Measurements from ENCODE around the gene UBXN7.
"Not testable (repeated sequence)": the region's sequence is repeated elsewhere in the genome, so short reads cannot be mapped to it uniquely, and the experiment has no call there.

The UBXN7 gene

GRCh38 chr3:196431181-196432136 is 768 bp downstream of the UBXN7 start:
- Histone ChIP-seq H3K9me3 (ENCODE audit: insufficient read depth, low read length, severe bottlenecking) (no peaks in the 10 kb centered on the region), H2AFZ (ENCODE audit: low read depth, low read length) (peak overlapping the region; percentile 89), H3K9ac (ENCODE audit: low read depth, low read length) (peak overlapping the region; percentile 88), H3K79me2 (ENCODE audit: insufficient read depth, low read length) (peaks cover 58% of the 10 kb centered on the region), H3K36me3 (ENCODE audit: insufficient read depth, low read length) (peaks cover 20% of the 10 kb centered on the region), H3K27ac (ENCODE audit: low read length) (peak overlapping the region; percentile 83), H3K4me1 (ENCODE audit: insufficient read depth, low read length) (peaks cover 23% of the 10 kb centered on the region), H3K27me3 (ENCODE audit: insufficient read depth, low read length, poor library complexity) (no peaks in the 10 kb centered on the region), H4K20me1 (ENCODE audit: insufficient read depth, low read length) (peaks cover 12% of the 10 kb centered on the region; the same call in 1 of the 2 replicates), H3K4me3 (ENCODE audit: low read depth in 1 of 2, low read length in 2 of 2) (peak overlapping the region; percentile 88 to 98), H3K4me2 (ENCODE audit: insufficient read depth, low read length) (peak overlapping the region; percentile 81)
- ATAC-seq (ENCODE audit: insufficient read depth, low read depth) (peak; percentile 43), DNase-seq (peak; percentile 24)
- TF ChIP-seq CTCF (IDR thresholded peaks at IDR 0.05; ENCODE audit: borderline replicate concordance, extremely low read depth, low read length, poor library complexity, severe bottlenecking), result no peak
- TF ChIP-seq EZH2 (IDR thresholded peaks at IDR 0.05; ENCODE audit: borderline replicate concordance, low read depth, low read length, severe bottlenecking), result no peak

GRCh38 chr3:196428041-196428440 is 4.2 kb downstream of the UBXN7 start:
- Histone ChIP-seq H3K36me3 (ENCODE audit: insufficient read depth, low read length) (peaks cover 22% of the 10 kb centered on the region), H3K9me3 (ENCODE audit: insufficient read depth, low read length, severe bottlenecking) (no peaks in the 10 kb centered on the region), H3K9ac (ENCODE audit: low read depth, low read length) (no peak overlapping the region), H3K4me1 (ENCODE audit: insufficient read depth, low read length) (peaks cover 17% of the 10 kb centered on the region; the same call in 1 of the 2 replicates), H3K79me2 (ENCODE audit: insufficient read depth, low read length) (peaks cover 90% of the 10 kb centered on the region), H3K4me3 (ENCODE audit: low read depth in 1 of 2, low read length in 2 of 2) (no peak overlapping the region), H3K4me2 (ENCODE audit: insufficient read depth, low read length) (no peak overlapping the region), H3K27me3 (ENCODE audit: insufficient read depth, low read length, poor library complexity) (no peaks in the 10 kb centered on the region), H2AFZ (ENCODE audit: low read depth, low read length) (no peak overlapping the region), H3K27ac (ENCODE audit: low read length) (no peak overlapping the region), H4K20me1 (ENCODE audit: insufficient read depth, low read length) (peaks cover 22% of the 10 kb centered on the region)
- ATAC-seq (ENCODE audit: insufficient read depth, low read depth) (no peak), DNase-seq (no peak)
- TF ChIP-seq EZH2 (IDR thresholded peaks at IDR 0.05; ENCODE audit: borderline replicate concordance, low read depth, low read length, severe bottlenecking) (no peak), CTCF (IDR thresholded peaks at IDR 0.05; ENCODE audit: borderline replicate concordance, extremely low read depth, low read length, poor library complexity, severe bottlenecking) (no peak)

- Histone ChIP-seq H4K20me1 (ENCODE audit: insufficient read depth, low read length) (peaks cover 41% of the 10 kb centered on the region), H3K79me2 (ENCODE audit: insufficient read depth, low read length) (peaks cover 98% of the 10 kb centered on the region), H3K36me3 (ENCODE audit: insufficient read depth, low read length) (peaks cover 18% of the 10 kb centered on the region)
- not testable (repeated sequence) for H3K4me2 ChIP-seq (ENCODE audit: insufficient read depth, low read length); ATAC-seq (ENCODE audit: insufficient read depth, low read depth); DNase-seq; H3K27ac ChIP-seq (ENCODE audit: low read length); H3K4me1 ChIP-seq (ENCODE audit: insufficient read depth, low read length); H3K9ac ChIP-seq (ENCODE audit: low read depth, low read length); H2AFZ ChIP-seq (ENCODE audit: low read depth, low read length); H3K4me3 ChIP-seq (ENCODE audit: low read depth in 1 of 2, low read length in 2 of 2); H3K27me3 ChIP-seq (ENCODE audit: insufficient read depth, low read length, poor library complexity); H3K9me3 ChIP-seq (ENCODE audit: insufficient read depth, low read length, severe bottlenecking)
These were observed 7.8 kb downstream of the UBXN7 start for GRCh38 chr3:196424421-196424820.

Data from DND-41 (cell line).